IPS DF 6.9 (cell line): ENCODE results near the gene RIC8B.
A peak's percentile ranks its signal among the peaks of the same experiment; 100 is the strongest.
"Not testable (repeated sequence)": the region's sequence is repeated elsewhere in the genome, so short reads cannot be mapped to it uniquely, and the experiment has no call there.

Experiments
- DNase-seq: peaks from one replicate; pipeline ENCODE4 v3.0.0-alpha.2; 2013; ENCODE audit warnings: low read depth, low spot score
- H3K27ac ChIP-seq: one replicate; pipeline ENCODE4 v1.5.1; 2013; ENCODE audit warnings: low read length, control low read depth
- H3K27me3 ChIP-seq: 2 replicates; pipeline ENCODE4 v1.6.1; 2013; ENCODE audit warnings: mild to moderate bottlenecking, low read length; ENCODE audit not compliant: control insufficient read depth, insufficient read depth
- H3K36me3 ChIP-seq: 2 replicates; pipeline ENCODE4 v1.6.1; 2013; ENCODE audit warnings: low read length; ENCODE audit not compliant: control insufficient read depth, insufficient read depth
- H3K4me1 ChIP-seq: 2 replicates; pipeline ENCODE4 v1.6.1; 2013; ENCODE audit warnings: low read length; ENCODE audit not compliant: control insufficient read depth, insufficient read depth
- H3K4me3 ChIP-seq: 2 replicates; pipeline ENCODE4 v1.5.1; 2013; ENCODE audit warnings: mild to moderate bottlenecking, low read length
- H3K9me3 ChIP-seq: 2 replicates; pipeline ENCODE4 v1.6.1; 2013; ENCODE audit warnings: low read length, inconsistent platforms; ENCODE audit not compliant: control insufficient read depth, insufficient read depth
- WGBS: extraction: QIAGEN DNeasy Blood & Tissue Kit; methylation state at CpG from one replicate; pipeline ENCODE4 v1.1.7; 2013; ENCODE audit warnings: mixed read lengths, missing lambda C conversion rate; ENCODE audit not compliant: insufficient read length, insufficient coverage; 5-methylcytosine and 5-hydroxymethylcytosine counted together

The RIC8B gene, protein sequence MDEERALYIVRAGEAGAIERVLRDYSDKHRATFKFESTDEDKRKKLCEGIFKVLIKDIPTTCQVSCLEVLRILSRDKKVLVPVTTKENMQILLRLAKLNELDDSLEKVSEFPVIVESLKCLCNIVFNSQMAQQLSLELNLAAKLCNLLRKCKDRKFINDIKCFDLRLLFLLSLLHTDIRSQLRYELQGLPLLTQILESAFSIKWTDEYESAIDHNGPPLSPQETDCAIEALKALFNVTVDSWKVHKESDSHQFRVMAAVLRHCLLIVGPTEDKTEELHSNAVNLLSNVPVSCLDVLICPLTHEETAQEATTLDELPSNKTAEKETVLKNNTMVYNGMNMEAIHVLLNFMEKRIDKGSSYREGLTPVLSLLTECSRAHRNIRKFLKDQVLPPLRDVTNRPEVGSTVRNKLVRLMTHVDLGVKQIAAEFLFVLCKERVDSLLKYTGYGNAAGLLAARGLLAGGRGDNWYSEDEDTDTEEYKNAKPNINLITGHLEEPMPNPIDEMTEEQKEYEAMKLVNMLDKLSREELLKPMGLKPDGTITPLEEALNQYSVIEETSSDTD

GRCh38 chr12:106774005-106774807 is at the start of gene RIC8B:
TSS of gene RIC8B (plus strand) at chr12:106774682. CDS start at chr12:106774746, 64 bp downstream.
- DNase-seq: peak; percentile 98
- no CpG with 5 or more reads among the region's 66 CpGs for WGBS
- no peaks in the 10 kb centered on the region for H3K9me3 ChIP-seq
- H3K36me3 ChIP-seq: no peaks in the 10 kb centered on the region
- H3K4me1 ChIP-seq: peaks cover 5% of the 10 kb centered on the region; the same call in 1 of the 2 replicates
- H3K4me3 ChIP-seq: peak within 1 kb of the TSS; percentile 73
- H3K27ac ChIP-seq: no peak within 1 kb of the TSS
- H3K27me3 ChIP-seq: no peaks in the 10 kb centered on the region

- WGBS: no CpG with 5 or more reads among the region's 6 CpGs
- H3K27me3 ChIP-seq: no peaks in the 10 kb centered on the region
- DNase-seq: no peak
Observed at GRCh38 chr12:106724934-106725333, 49.5 kb upstream of the RIC8B start.

GRCh38 chr12:106726603-106727202 is 47.8 kb upstream of the RIC8B start:
- WGBS: no CpG with 5 or more reads among the region's 5 CpGs
- H3K27me3 ChIP-seq, H3K4me3 ChIP-seq, H3K27ac ChIP-seq, H3K9me3 ChIP-seq, H3K36me3 ChIP-seq, H3K4me1 ChIP-seq, DNase-seq: not testable (repeated sequence)

More at GRCh38 chr12:106724934-106725333, 49.5 kb upstream of the RIC8B start:
- no peaks in the 10 kb centered on the region for H3K4me1 ChIP-seq
- H3K9me3 ChIP-seq: no peaks in the 10 kb centered on the region
- no peaks in the 10 kb centered on the region for H3K36me3 ChIP-seq
- H3K4me3 ChIP-seq: no peak overlapping the region
- no peak overlapping the region for H3K27ac ChIP-seq

DNA sequence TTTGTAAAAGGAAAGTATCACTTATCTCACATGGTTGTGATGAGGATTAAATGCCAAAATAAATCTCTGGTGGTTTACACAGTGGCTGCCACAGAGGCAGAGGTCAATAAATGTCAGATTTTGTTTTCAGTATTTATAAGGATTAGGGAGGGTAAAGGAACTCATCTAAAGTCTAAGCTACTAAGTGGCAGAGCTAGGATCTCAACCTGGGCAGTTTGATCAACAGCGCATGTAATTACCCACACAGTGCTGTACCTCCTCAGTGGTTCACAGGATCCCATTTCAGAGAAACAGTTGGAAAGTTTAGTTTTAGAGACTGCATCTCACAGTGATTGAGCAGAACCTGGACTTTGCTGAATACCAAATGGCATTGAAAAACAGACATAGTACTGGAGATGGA is 44.9 kb upstream of the RIC8B start:
- no CpG with 5 or more reads among the region's 1 CpG for WGBS
- no peak for DNase-seq
- no peak overlapping the region for H3K4me3 ChIP-seq

DNA sequence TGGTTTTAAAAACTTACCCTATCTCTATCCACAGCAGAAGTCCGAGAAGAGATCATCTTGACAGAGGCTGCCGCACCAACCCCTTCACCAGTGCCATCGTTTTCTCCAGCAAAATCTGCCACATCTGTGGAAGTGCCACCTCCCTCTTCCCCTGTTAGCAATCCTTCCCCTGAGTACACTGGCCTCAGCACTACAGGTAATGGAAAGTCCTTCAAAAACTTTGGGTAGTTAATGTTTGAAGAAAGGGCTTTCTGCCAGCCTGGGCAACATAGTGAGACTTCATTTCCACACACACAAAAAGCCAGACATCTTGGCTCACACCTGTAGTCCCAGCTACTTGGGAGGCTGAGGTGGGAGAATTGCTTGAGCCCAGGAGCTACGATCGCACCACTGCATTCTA is 41.6 kb upstream of the RIC8B start:
- Histone ChIP-seq H3K27me3 (no peaks in the 10 kb centered on the region), H3K36me3 (no peaks in the 10 kb centered on the region)

More for the DNA sequence above, 44.9 kb upstream of the RIC8B start:
- H3K9me3 ChIP-seq: no peaks in the 10 kb centered on the region
- H3K36me3 ChIP-seq: no peaks in the 10 kb centered on the region
- H3K27me3 ChIP-seq: no peaks in the 10 kb centered on the region
- H3K4me1 ChIP-seq: no peaks in the 10 kb centered on the region
- no peak overlapping the region for H3K27ac ChIP-seq

GRCh38 chr12:106733660-106734059 is 40.8 kb upstream of the RIC8B start:
- DNase-seq: no peak
- no peaks in the 10 kb centered on the region for H3K36me3 ChIP-seq
- no peak overlapping the region for H3K4me3 ChIP-seq
- WGBS: no CpG with 5 or more reads among the region's 4 CpGs
- no peaks in the 10 kb centered on the region for H3K27me3 ChIP-seq
- no peaks in the 10 kb centered on the region for H3K4me1 ChIP-seq
- H3K27ac ChIP-seq: no peak overlapping the region
- no peaks in the 10 kb centered on the region for H3K9me3 ChIP-seq

More for the DNA sequence above, 41.6 kb upstream of the RIC8B start:
- Histone ChIP-seq H3K4me1 (no peaks in the 10 kb centered on the region), H3K4me3 (no peak overlapping the region), H3K27ac (no peak overlapping the region), H3K9me3 (no peaks in the 10 kb centered on the region)
- WGBS: no CpG with 5 or more reads among the region's 5 CpGs
- no peak for DNase-seq

DNA sequence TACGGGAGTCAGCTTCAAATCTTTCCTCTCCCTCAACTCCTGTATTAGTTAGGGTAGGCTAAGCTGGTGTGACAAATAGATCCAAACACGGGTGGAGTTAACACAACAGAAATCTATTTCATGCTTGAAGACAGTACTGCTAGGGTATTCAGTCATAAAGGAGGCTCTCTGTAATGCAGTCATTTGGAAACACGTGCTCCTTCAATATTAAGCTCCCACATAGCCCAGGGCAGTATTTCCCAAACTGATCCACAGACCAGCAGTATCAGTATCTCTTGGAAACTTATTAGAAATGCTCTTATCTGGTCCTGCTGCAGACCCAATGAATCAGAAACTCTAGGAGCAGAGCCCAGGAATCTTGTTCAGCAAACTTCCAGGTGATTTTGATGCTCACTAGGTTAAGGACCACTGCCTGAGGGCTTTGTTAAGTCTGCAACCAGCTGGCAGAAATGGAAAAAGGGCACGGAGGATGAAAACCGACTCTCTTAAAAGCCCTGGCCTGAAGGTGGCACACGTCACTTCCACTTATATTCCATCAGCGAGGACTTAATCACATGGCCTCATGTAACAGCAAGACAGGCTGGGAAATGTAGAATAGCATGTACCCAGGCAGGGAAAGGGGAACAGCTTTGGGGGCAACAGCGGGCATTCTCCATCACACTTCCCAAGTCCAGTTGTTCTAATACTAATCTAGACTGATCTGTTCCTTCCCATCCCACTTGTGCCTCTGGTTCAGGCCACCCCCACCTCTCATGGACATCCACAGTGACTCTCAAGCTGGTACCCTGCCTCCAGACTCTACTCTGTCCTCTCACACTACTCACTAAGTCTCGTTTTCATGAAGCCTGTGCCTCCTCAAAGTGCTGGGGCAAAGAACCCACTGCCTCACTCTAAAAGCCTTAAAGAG is 38.2 kb upstream of the RIC8B start:
- no peak for DNase-seq
- H3K36me3 ChIP-seq: no peaks in the 10 kb centered on the region
- no peaks in the 10 kb centered on the region for H3K9me3 ChIP-seq
- H3K4me1 ChIP-seq: peaks cover 3% of the 10 kb centered on the region; the same call in 1 of the 2 replicates
- no peak overlapping the region for H3K4me3 ChIP-seq
- no peak overlapping the region for H3K27ac ChIP-seq
- H3K27me3 ChIP-seq: no peaks in the 10 kb centered on the region
- no CpG with 5 or more reads among the region's 9 CpGs for WGBS

GRCh38 chr12:106739318-106739717 is 35.2 kb upstream of the RIC8B start:
- DNase-seq: no peak
- Histone ChIP-seq H3K36me3 (no peaks in the 10 kb centered on the region), H3K27me3 (no peaks in the 10 kb centered on the region), H3K4me3 (no peak overlapping the region), H3K4me1 (peaks cover 3% of the 10 kb centered on the region; the same call in 1 of the 2 replicates), H3K27ac (no peak overlapping the region), H3K9me3 (no peaks in the 10 kb centered on the region)
- WGBS: 100% methylated on average over 1 of the region's 4 CpGs

DNA sequence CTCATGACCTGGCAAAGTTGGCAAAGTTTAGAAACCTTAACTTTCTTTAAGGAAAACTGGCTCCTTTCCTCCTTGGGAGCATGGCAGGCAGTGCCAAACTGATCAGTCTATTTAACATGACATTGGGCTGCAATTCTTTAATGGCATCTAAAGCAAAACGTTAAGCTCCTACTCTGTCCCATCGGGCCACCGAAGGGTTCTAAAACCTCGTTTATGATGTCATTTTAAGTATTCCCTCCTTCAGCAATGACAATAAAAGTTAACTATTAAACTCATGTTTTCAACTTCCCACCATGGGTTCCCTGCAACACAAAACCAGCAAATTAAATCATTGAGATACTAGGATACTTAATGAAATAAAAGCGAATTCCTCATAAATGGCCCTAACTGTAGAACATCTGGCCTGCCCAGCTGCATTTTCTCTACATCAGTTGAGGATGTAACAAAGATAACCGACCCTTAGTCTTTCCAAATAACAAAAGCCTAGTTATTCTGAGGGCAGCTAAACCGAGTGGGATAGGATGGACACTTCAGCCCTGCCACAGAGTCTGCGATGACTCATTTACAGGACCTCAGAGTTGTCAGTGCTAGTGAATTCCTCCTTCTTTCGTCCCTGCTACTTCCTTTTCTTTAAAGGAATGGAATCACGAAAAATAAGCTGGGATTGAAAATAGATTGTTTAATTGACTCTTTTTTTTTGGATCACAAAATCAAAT is 34.5 kb upstream of the RIC8B start:
- no peaks in the 10 kb centered on the region for H3K9me3 ChIP-seq
- H3K4me3 ChIP-seq: no peak overlapping the region
- H3K4me1 ChIP-seq: peaks cover 3% of the 10 kb centered on the region; the same call in 1 of the 2 replicates
- no peaks in the 10 kb centered on the region for H3K36me3 ChIP-seq
- no peak for DNase-seq
- H3K27me3 ChIP-seq: no peaks in the 10 kb centered on the region
- no peak overlapping the region for H3K27ac ChIP-seq
- no CpG with 5 or more reads among the region's 10 CpGs for WGBS
